Lung (tissue), 12 donors: ENCODE results near the gene SRF. TPM values are rescaled to one million over a fixed set of nuclear protein-coding genes. Genes with fewer than 3 reads are reported as not detected.

Source experiments
- ATAC-seq: fragments of 200-7000 bp; cut with Tn5 transposase; one replicate; pipeline ENCODE4 v1.9.1; 2020; ENCODE audit warnings: moderate number of reproducible peaks; ENCODE audit not compliant: insufficient read depth, low FRiP score
- DNase-seq, 3 donors: peaks; one replicate each; pipeline ENCODE4 v3.0.0-alpha.2; 2013 to 2017
- H3K27ac ChIP-seq, 2 donors: one replicate each; pipeline ENCODE4 v1.5.1; 2013; ENCODE audit warnings: mild to moderate bottlenecking in 2 of 2, moderate library complexity in 2 of 2, control low read depth in 1 of 2, inconsistent platforms in 1 of 2, low read depth in 1 of 2, low read length in 1 of 2
- H3K27me3 ChIP-seq, 3 donors: one replicate each; pipeline ENCODE4 v1.5.1; 2013; ENCODE audit warnings: low read length in 2 of 3; ENCODE audit not compliant: control insufficient read depth in 3 of 3, insufficient read depth in 3 of 3
- H3K36me3 ChIP-seq, 4 donors: one replicate each; pipeline ENCODE4 v1.5.1; 2013; ENCODE audit warnings: low read length in 4 of 4, mild to moderate bottlenecking in 1 of 4, moderate library complexity in 1 of 4; ENCODE audit not compliant: control insufficient read depth in 4 of 4, insufficient read depth in 4 of 4
- H3K4me1 ChIP-seq, 5 donors: one replicate each; pipeline ENCODE4 v1.5.1; 2013; ENCODE audit warnings: low read length in 5 of 5, mild to moderate bottlenecking in 2 of 5, moderate library complexity in 1 of 5; ENCODE audit not compliant: control insufficient read depth in 5 of 5, insufficient read depth in 5 of 5
- H3K4me3 ChIP-seq: one replicate; pipeline ENCODE4 v1.5.1; 2013; ENCODE audit warnings: mild to moderate bottlenecking, control low read depth, moderate library complexity
- H3K9ac ChIP-seq, 2 donors: one replicate each; pipeline ENCODE4 v1.5.1; 2013; ENCODE audit warnings: low read length in 2 of 2, control low read depth in 1 of 2; ENCODE audit not compliant: insufficient read depth in 1 of 2
- H3K9me3 ChIP-seq, 4 donors: one replicate each; pipeline ENCODE4 v1.5.1; 2013; ENCODE audit warnings: low read length in 3 of 4, mild to moderate bottlenecking in 1 of 4, moderate library complexity in 1 of 4; ENCODE audit not compliant: control insufficient read depth in 4 of 4, insufficient read depth in 3 of 4
- WGBS, 2 donors: extraction: QIAGEN DNeasy Blood & Tissue Kit; methylation state at CpG; one replicate each; pipeline ENCODE4 v1.1.7; 2013; 5-methylcytosine and 5-hydroxymethylcytosine counted together
- polyA plus RNA-seq, 2 donors: library from polyadenylated mRNA; stranded (reverse); fragments of 200-250 nt; gene quantifications; one replicate each; pipeline ENCODE4 v1.2.1, GENCODE V29; 2013
- total RNA-seq, 2 donors: library from RNA; depleted of rRNA in 1 of 2; stranded (reverse); fragments of >200 nt in 1 of 2; gene quantifications; one replicate each; pipeline ENCODE4 v1.2.1, GENCODE V29; 2014 to 2021
- TF ChIP-seq, protein P1 (sequence below): IDR thresholded peaks from 2 replicates; pipeline ENCODE4 v1.5.1; 2012; ENCODE audit warnings: mild to moderate bottlenecking; ENCODE audit errors: control extremely low read depth, extremely low read depth
- donor health status: control.
- donor health status: control.
- donor health status: Bipolar disorder and iron deficiency.
- donor health status: healthy.
- donor health status: DM: yes; HTN: yes; CAD: no.

Gene SRF
- total and polyA plus RNA-seq, 4 donors, result 12.7 to 42.0 (median 29.0) TPM

GRCh38 chr6:43215066-43215465 lies 44.0 kb downstream of the SRF start:
- 97 to 98% methylated on average over 8 of the region's 8 CpGs for WGBS, 2 donors
- TF ChIP-seq, protein P1, sequence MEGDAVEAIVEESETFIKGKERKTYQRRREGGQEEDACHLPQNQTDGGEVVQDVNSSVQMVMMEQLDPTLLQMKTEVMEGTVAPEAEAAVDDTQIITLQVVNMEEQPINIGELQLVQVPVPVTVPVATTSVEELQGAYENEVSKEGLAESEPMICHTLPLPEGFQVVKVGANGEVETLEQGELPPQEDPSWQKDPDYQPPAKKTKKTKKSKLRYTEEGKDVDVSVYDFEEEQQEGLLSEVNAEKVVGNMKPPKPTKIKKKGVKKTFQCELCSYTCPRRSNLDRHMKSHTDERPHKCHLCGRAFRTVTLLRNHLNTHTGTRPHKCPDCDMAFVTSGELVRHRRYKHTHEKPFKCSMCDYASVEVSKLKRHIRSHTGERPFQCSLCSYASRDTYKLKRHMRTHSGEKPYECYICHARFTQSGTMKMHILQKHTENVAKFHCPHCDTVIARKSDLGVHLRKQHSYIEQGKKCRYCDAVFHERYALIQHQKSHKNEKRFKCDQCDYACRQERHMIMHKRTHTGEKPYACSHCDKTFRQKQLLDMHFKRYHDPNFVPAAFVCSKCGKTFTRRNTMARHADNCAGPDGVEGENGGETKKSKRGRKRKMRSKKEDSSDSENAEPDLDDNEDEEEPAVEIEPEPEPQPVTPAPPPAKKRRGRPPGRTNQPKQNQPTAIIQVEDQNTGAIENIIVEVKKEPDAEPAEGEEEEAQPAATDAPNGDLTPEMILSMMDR, result no peak
- no peak for DNase-seq
- Histone ChIP-seq H3K4me3 (no peak overlapping the region), H3K27me3 (no peaks in the 10 kb centered on the region), H3K9ac (no peak overlapping the region), H3K4me1 (no peaks in the 10 kb centered on the region), H3K36me3 (peaks cover 5 to 15% (median 6%) of the 10 kb centered on the region in 4 donors), H3K27ac (no peak overlapping the region), H3K9me3 (no peaks in the 10 kb centered on the region)
- ATAC-seq, result no peak

DNA sequence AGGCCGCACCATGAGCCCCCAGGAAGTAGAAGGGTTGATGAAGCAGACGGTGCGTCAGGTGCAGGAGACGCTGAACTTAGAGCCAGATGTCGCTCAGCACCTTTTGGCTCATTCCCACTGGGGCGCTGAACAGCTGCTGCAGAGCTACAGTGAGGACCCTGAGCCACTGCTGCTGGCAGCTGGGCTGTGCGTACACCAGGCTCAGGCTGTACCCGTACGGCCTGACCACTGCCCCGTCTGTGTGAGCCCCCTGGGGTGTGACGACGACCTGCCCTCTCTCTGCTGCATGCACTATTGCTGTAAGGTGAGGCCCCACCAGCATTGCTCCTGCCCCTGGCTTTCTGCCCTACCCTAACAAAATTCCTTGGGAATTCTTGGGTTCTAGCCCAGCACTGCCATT lies 45.1 kb downstream of the SRF start:
- 94% methylated on average over 12 of the region's 12 CpGs for WGBS, 2 donors
- no peak for ATAC-seq
- peaks cover 5 to 22% (median 9%) of the 10 kb centered on the region in 4 donors for H3K36me3 ChIP-seq

GRCh38 chr6:43217351-43217750 lies 46.3 kb downstream of the SRF start:
- peak; percentile 10 to 69 (median 42) for DNase-seq
- no peaks in the 10 kb centered on the region for H3K9me3 ChIP-seq
- no peak for ATAC-seq
- peaks cover 5 to 24% (median 9%) of the 10 kb centered on the region in 4 donors for H3K36me3 ChIP-seq
- TF ChIP-seq, protein P1, result no peak
- H3K9ac ChIP-seq, result no peak overlapping the region
- H3K27me3 ChIP-seq, result no peaks in the 10 kb centered on the region
- H3K4me1 ChIP-seq, result peaks cover 0 to 1% (median 0%) of the 10 kb centered on the region in 5 donors
- H3K27ac ChIP-seq, result no peak overlapping the region
- H3K4me3 ChIP-seq, result no peak overlapping the region
- 66 to 87% methylated on average over 5 of the region's 5 CpGs for WGBS, 2 donors

More for the DNA sequence above, 45.1 kb downstream of the SRF start:
- no peak for DNase-seq
- Histone ChIP-seq H3K27me3 (no peaks in the 10 kb centered on the region), H3K27ac (no peak overlapping the region), H3K9ac (no peak overlapping the region), H3K4me3 (no peak overlapping the region), H3K4me1 (no peaks in the 10 kb centered on the region), H3K9me3 (no peaks in the 10 kb centered on the region)
- TF ChIP-seq, protein P1, result no peak

GRCh38 chr6:43219119-43219518 lies 48.0 kb downstream of the SRF start:
- ATAC-seq, result no peak
- Histone ChIP-seq H3K27ac (no peak overlapping the region), H3K27me3 (no peaks in the 10 kb centered on the region), H3K36me3 (peaks cover 4 to 32% (median 11%) of the 10 kb centered on the region in 4 donors), H3K4me3 (no peak overlapping the region), H3K9me3 (no peaks in the 10 kb centered on the region), H3K9ac (no peak overlapping the region), H3K4me1 (peaks cover 0 to 4% (median 0%) of the 10 kb centered on the region in 5 donors)
- WGBS, 2 donors, result 95 to 97% methylated on average over 3 of the region's 3 CpGs
- DNase-seq, result no peak
- TF ChIP-seq, protein P1, result no peak
